ENCODE results near the gene TMPRSS4. TPM values are rescaled to one million over a fixed set of nuclear protein-coding genes. Genes with fewer than 3 reads are reported as not detected.
A peak's percentile ranks its signal among the peaks of the same experiment; 100 is the strongest.

Gene TMPRSS4
- total RNA-seq, 1 experiment from 2014 or later, result not detected

DNA sequence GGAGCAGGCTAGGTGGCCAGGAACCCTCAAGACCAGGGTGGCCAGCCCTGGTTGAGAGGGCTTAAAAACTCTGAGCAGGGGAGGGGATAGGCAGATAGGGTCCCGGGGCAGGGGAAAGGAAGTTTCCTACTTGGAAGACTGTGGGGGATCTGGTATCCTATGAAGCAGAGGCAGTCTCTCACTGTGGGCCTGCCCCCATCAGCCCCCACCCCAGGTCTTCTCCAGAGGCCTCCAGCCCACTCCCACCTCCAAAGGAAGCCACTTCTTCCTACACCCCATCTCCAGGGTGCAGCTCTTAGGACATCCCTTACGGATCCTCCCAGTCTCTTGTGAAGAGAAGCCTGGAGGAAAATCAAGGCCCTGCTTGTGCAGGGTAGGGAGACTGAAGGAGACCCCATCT, 59.5 kb downstream of the TMPRSS4 start:
- ATAC-seq, result peak; percentile 43; the same call in 1 of the 2 replicates
- no peak overlapping the region for H3K4me3 ChIP-seq (ENCODE audit: low read depth in 2 of 2, low read length in 2 of 2)
- no TSS peak for BruUV-seq (replicated peaks)
- H3K9me3 ChIP-seq (ENCODE audit: control insufficient read depth, insufficient read depth, low read depth, low read length), result no peaks in the 10 kb centered on the region
- CTCF ChIA-PET, result no interaction called here
- H3K4me1 ChIP-seq (ENCODE audit: control insufficient read depth, insufficient read depth, low read length), result no peaks in the 10 kb centered on the region
- no peaks in the 10 kb centered on the region for H3K36me3 ChIP-seq (ENCODE audit: control insufficient read depth, insufficient read depth, low read length)
- DNase-seq (ENCODE audit: low read depth, low spot score), result no peak
- POLR2A ChIA-PET, result no interaction called here
- TF ChIP-seq, protein P1, sequence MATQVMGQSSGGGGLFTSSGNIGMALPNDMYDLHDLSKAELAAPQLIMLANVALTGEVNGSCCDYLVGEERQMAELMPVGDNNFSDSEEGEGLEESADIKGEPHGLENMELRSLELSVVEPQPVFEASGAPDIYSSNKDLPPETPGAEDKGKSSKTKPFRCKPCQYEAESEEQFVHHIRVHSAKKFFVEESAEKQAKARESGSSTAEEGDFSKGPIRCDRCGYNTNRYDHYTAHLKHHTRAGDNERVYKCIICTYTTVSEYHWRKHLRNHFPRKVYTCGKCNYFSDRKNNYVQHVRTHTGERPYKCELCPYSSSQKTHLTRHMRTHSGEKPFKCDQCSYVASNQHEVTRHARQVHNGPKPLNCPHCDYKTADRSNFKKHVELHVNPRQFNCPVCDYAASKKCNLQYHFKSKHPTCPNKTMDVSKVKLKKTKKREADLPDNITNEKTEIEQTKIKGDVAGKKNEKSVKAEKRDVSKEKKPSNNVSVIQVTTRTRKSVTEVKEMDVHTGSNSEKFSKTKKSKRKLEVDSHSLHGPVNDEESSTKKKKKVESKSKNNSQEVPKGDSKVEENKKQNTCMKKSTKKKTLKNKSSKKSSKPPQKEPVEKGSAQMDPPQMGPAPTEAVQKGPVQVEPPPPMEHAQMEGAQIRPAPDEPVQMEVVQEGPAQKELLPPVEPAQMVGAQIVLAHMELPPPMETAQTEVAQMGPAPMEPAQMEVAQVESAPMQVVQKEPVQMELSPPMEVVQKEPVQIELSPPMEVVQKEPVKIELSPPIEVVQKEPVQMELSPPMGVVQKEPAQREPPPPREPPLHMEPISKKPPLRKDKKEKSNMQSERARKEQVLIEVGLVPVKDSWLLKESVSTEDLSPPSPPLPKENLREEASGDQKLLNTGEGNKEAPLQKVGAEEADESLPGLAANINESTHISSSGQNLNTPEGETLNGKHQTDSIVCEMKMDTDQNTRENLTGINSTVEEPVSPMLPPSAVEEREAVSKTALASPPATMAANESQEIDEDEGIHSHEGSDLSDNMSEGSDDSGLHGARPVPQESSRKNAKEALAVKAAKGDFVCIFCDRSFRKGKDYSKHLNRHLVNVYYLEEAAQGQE (IDR thresholded peaks at IDR 0.05; ENCODE audit: insufficient read depth in 1 of 2, low read depth in 2 of 2, low read length in 1 of 2), result no peak
- TF ChIP-seq POLR2AphosphoS5 (IDR thresholded peaks at IDR 0.05; ENCODE audit: low read depth, low read length) (no peak), SIN3A (IDR thresholded peaks at IDR 0.05; ENCODE audit: borderline replicate concordance, insufficient read depth, low read depth, low read length) (no peak)
- TF ChIP-seq, protein P2, sequence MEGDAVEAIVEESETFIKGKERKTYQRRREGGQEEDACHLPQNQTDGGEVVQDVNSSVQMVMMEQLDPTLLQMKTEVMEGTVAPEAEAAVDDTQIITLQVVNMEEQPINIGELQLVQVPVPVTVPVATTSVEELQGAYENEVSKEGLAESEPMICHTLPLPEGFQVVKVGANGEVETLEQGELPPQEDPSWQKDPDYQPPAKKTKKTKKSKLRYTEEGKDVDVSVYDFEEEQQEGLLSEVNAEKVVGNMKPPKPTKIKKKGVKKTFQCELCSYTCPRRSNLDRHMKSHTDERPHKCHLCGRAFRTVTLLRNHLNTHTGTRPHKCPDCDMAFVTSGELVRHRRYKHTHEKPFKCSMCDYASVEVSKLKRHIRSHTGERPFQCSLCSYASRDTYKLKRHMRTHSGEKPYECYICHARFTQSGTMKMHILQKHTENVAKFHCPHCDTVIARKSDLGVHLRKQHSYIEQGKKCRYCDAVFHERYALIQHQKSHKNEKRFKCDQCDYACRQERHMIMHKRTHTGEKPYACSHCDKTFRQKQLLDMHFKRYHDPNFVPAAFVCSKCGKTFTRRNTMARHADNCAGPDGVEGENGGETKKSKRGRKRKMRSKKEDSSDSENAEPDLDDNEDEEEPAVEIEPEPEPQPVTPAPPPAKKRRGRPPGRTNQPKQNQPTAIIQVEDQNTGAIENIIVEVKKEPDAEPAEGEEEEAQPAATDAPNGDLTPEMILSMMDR (IDR thresholded peaks at IDR 0.05), result no peak
- intact Hi-C loops (cut with micrococcal nuclease; ENCODE audit: unreplicated experiment) (no loop called here), in situ Hi-C loops (cut with HindIII; ENCODE audit: low pct_unique_long_range_greater_than_20kb, low sequenced_read_pairs) (no loop called here)
- no peak overlapping the region for H3K27ac ChIP-seq (ENCODE audit: low read length)
- peaks cover 10% of the 10 kb centered on the region; the same call in 1 of the 2 replicates for H3K27me3 ChIP-seq (ENCODE audit: control insufficient read depth, insufficient read depth, low read length)

DNA sequence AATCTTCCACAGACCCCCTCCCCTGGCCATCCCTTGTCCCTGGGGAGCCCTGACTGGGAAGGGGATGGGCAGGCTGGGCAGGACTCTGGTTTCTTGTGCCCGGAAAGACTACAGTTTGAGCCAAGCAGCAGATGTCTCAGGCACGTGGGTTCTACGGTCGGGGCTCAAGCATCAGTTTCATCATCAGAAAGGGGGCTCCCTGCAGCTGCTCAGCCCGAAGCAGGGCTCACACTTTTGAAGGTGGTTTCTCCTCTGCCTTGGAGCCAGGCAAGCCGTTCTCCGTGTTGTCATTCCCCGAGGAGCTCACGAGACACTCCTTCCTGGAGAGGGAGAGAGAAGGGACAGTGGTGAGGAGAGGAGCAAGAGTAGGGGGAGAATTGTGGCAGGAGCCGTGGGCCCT, 59.9 kb downstream of the TMPRSS4 start:
- peaks cover 10% of the 10 kb centered on the region; the same call in 1 of the 2 replicates for H3K27me3 ChIP-seq (ENCODE audit: control insufficient read depth, insufficient read depth, low read length)
- POLR2A ChIA-PET, result no interaction called here
- CTCF ChIA-PET, result no interaction called here
- DNase-seq (ENCODE audit: low read depth, low spot score), result no peak
- H3K27ac ChIP-seq (ENCODE audit: low read length), result no peak overlapping the region
- in situ Hi-C loops (cut with HindIII; ENCODE audit: low pct_unique_long_range_greater_than_20kb, low sequenced_read_pairs) (no loop called here), intact Hi-C loops (cut with micrococcal nuclease; ENCODE audit: unreplicated experiment) (no loop called here)
- H3K4me3 ChIP-seq (ENCODE audit: low read depth in 2 of 2, low read length in 2 of 2), result no peak overlapping the region
- ATAC-seq, result peak; percentile 20; the same call in 1 of the 2 replicates
- no peaks in the 10 kb centered on the region for H3K36me3 ChIP-seq (ENCODE audit: control insufficient read depth, insufficient read depth, low read length)
- no peaks in the 10 kb centered on the region for H3K4me1 ChIP-seq (ENCODE audit: control insufficient read depth, insufficient read depth, low read length)
- no TSS peak for BruUV-seq (replicated peaks)
- H3K9me3 ChIP-seq (ENCODE audit: control insufficient read depth, insufficient read depth, low read depth, low read length), result no peaks in the 10 kb centered on the region
- TF ChIP-seq, protein P2 (IDR thresholded peaks at IDR 0.05), result no peak
- no peak for TF ChIP-seq SIN3A (IDR thresholded peaks at IDR 0.05; ENCODE audit: borderline replicate concordance, insufficient read depth, low read depth, low read length)

All from Panc1 (cell line).